ENCODE data around the gene SLC10A2. TPM values are rescaled to one million over a fixed set of nuclear protein-coding genes. Genes with fewer than 3 reads are reported as not detected.
"Not testable (repeated sequence)": the region's sequence is repeated elsewhere in the genome, so short reads cannot be mapped to it uniquely, and the experiment has no call there.

Gene SLC10A2, protein sequence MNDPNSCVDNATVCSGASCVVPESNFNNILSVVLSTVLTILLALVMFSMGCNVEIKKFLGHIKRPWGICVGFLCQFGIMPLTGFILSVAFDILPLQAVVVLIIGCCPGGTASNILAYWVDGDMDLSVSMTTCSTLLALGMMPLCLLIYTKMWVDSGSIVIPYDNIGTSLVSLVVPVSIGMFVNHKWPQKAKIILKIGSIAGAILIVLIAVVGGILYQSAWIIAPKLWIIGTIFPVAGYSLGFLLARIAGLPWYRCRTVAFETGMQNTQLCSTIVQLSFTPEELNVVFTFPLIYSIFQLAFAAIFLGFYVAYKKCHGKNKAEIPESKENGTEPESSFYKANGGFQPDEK
- not detected in 2 replicates for total RNA-seq

DNA sequence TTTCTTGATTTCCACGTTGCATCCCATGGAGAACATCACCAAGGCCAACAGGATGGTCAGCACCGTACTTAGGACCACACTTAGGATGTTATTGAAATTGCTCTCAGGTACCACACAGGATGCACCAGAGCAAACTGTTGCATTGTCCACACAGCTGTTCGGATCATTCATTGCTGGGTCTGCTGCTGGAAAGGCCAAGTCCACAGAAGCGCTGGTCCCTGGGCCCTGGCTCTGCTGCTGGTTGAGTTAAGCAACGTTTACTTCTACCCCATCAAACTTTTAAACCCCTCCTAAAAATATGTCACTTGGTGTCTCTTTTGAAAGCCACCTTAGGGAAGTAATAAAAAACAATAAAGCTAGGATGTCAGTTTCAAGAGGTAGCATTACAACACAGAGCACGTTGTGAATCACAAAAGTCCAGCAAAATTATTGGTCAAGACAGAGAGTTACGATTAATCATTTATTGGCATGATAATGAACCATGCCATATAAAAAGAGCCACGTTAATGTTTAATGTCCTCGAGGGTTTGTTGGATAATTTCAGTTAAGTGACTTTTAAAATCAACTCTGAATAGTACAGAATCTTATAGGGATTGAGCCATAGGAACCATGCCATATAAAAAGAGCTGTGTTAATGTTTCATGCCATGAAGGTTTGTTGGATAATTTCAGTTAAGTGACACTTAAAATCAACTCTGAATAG, at the start of gene SLC10A2:
Gene SLC10A2 (minus strand): TSS at position 339 of the 702 bp plus-strand sequence. CDS start 168 bp downstream, at position 171.
- DNase-seq (ENCODE audit: low read depth in 2 of 2), result no peak

DNA sequence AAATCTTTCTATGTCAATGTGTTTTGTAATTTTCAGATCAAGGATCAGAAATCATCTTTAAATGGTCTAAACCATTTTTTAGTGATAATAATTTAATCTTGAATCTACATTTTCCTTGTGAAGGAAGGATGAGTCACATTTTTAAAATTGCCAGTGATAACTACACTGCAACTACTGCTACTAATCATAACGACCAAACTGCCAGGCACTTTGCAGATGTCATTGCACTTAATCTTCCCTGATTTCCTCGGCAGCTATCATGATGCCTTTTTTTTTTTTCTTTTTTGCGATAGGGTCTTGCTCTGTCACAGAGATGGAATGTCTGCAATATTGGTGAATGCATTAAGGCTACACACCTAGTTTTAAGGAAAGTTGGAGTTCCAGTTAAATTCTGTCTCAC, 41.4 kb upstream of the SLC10A2 start:
- no peak for DNase-seq (ENCODE audit: low read depth in 2 of 2)

DNA sequence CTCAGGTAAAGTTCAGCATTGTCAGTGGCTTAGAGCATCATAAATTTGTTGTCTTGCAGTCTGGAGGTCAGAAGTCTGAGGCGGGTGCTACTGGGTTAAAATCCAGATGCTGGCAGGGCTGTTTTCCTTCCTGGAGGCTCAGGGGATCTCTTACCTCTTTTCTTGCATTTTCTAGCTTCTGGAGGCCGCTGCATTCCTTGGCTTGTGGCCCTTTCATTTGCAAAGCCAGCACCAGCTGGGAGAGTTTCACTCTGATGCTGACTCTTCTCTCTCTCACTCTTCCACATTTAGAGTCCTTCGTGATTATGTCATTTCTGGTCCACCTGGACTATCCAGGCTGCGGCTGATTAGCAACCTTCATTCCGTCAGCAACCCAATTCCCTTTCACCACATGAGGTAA, 38.1 kb upstream of the SLC10A2 start:
- DNase-seq (ENCODE audit: low read depth in 2 of 2), result no peak

DNA sequence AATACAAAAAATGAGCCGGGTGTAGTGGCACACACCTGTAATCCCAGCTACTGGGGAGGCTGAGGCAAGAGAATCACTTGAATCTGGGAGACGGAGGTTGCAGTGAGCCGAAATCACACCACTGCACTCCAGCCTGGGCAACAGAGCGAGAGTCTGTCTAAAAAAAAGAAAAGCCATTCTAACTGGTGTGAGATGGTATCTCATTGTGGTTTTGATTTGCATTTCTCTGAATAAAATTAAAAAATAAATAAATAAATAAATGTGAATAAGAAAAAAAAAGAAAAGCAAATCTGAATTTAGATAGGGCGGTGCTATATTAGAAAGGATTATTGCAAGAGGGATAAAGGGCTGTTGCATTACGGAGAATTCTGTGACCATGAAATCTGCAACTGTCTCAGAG, 37.2 kb upstream of the SLC10A2 start:
- not testable (repeated sequence) for DNase-seq (ENCODE audit: low read depth in 2 of 2)

DNA sequence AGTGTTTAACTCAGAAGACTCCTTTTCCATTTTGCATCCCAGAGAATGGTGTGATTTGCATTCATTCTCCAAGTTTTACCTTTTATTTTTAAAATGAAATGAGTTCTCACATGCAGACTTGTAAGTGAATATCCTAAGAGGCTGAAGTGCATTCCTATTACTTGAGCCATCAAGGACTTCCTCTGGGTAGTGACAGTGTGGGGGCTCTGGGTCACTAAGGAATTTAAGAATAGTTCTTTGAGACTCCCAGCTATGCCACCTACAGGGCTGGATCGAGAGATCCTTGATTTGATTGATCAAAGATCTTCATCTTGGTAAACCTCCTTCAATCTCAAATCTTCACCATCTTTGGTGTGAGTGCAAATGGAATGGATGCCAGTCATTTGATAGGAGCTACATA, 36.3 kb upstream of the SLC10A2 start:
- DNase-seq (ENCODE audit: low read depth in 2 of 2), result no peak

DNA sequence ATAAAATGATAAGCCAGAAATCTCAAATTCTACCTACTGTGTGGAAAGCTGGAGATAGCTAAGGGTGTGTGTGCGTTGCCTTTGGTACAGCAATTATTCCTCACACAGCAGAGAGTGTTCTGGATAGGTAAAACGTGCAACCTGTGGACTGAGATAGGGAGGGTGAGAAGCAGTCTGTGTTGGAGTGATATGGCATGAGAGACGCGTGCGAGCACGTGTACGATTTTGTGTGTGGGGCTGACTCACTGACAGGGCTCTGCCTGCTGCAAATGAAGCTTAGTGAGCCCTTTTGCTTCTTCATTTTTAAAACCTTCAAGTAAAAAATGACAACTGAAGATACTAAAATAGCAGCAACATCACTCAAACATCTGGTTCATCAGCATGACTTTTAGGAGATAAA, 35.7 kb upstream of the SLC10A2 start:
- no peak for DNase-seq (ENCODE audit: low read depth in 2 of 2)

DNA sequence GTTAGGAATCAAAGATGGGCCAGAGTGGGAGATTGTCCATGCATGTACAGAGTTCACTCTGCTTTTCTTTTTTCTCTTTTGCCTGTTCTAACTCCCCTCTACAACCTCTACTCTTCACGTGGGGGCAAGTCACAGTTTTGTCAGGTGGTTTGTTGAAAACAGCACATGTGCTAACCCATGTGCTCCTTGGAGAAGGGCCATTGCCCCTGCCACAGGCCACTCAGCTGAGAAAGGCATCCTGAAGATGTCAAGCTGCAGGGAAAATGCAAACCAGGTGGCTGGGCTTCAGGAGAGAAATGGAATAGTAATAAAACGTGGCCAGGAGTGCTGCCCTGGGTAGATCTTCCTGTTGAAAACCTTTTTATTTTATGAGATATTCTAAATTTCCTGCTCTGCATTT, 35.3 kb upstream of the SLC10A2 start:
- DNase-seq (ENCODE audit: low read depth in 2 of 2), result no peak

DNA sequence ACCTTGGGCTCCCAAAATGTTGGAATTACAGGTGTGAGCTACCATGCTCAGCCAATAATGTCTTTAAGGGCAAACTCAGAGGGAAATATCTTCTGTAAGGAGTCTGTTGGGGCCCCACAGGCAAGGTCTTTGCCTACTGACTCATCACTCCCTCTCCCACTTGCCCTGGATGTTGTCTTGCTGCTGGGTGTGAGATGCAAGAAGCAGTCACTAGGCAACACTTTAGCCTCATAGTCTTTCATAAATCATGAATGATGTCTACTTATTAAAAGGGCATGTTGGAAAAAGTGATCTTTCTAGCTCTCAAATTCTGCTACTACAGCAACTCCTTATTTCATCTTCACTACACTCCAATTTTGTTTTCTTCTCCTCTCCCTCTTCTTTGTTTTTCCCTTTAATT, 34.6 kb upstream of the SLC10A2 start:
- no peak for DNase-seq (ENCODE audit: low read depth in 2 of 2)

DNA sequence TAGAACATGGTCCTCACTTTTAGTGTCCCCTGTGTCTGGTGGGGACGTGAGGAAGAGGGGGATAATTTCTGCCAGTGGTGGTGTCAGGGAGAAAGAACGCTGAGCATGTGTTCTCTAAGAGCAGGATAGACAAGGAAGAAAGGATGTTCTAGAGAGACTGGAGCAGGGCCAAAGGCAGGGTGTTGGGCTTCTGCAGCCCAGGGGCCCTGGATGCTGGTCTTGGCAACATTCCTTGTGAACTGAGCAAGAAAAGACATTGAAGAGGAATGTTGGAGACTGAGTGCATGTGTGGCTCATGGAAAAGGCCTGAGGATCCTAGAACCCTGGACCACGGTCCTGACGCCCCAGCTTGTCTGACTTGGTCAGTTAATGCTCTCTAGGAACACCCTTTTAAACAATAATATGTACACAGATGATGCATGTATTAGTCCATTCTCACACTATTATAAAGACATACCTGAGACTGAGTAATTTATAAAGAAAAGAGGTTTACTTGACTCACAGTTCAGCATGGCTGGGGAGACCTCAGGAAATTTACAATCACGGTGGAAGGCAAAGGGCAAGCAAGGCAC, 33.6 kb upstream of the SLC10A2 start:
- DNase-seq (ENCODE audit: low read depth in 2 of 2), result no peak

DNA sequence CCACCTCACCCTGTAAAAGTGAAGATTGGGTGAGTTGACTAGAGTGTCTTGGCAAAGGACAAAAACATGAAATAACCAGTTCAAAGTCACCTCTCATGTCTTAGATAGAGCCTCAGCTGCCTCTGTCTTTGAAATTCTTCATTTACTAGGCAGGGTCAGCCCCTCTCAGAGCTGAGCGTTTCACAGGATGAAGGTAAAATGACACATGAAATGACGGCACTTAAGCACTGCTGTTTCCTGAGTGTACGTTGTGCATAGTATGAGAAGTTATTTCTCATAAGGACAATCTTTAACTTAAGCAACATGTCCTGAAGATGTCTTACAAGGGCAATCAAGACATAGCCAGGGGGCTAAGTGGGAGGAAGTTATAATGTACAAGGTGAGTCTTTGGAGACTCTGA, 32.3 kb upstream of the SLC10A2 start:
- DNase-seq (ENCODE audit: low read depth in 2 of 2), result no peak

DNA sequence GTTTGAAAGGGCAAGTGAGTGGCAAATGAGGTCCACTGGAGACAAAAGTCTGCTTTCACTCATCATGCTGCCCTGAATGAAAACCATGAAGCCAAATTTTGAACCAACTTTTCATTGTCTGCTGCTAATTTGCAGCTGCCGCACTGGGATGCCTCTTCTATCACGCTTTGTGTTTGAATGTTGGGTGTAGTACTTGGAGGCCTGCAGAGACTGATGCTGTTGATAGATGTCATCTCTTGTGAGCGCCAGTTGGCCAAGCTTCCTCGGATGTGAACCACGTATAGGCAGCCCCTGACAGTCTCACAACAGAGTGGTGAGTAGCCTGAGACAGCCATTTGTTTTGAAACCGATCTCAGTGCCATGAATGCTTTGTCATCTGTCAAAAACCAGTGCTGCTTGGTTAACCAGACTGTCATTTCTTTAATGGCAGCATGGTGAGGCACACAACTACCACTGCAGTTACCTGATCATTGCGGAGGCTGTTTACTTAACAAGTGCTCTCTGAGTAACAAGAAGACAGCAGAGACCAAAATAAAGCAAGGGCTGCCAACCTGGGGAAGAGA, 31.2 kb upstream of the SLC10A2 start:
- no peak for DNase-seq (ENCODE audit: low read depth in 2 of 2)

DNA sequence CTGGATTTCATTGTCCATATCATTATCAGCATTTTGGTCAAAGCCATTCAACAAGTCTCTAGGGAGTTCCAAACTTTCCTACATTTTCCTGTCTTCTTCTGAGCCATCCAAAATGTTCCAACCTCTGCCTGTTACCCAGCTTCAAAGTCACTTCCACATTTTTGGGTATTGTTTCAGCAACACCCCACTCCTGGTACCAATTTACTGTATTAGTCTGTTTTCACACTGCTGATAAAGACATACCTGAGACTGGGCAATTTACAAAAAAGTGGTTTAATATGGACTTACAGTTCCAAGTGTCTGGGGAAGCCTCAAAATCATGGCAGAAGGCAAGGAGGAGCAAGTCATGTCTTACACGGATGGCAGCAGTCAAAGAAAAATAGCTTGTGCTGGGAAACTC, 27.4 kb upstream of the SLC10A2 start:
- DNase-seq (ENCODE audit: low read depth in 2 of 2), result not testable (repeated sequence)

DNA sequence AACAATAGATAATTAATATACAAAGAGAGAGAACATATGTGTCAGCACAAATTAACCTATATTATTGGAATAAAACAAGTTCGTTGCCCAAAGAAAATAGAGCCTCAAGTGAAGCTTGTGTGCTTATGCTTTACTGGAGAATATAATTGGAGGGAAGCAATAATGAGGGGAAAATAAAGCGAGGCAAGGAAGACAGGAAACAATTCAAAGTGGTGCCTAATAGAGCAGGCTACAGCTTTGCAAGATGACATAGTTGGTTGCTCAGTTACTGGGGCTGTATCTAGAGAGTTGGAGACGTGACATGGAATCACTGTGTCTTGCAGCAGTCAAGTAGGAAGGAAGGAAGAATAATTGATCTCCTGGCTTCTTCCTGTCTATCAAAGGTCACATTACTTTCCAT, 21.1 kb upstream of the SLC10A2 start:
- DNase-seq (ENCODE audit: low read depth in 2 of 2), result no peak

DNA sequence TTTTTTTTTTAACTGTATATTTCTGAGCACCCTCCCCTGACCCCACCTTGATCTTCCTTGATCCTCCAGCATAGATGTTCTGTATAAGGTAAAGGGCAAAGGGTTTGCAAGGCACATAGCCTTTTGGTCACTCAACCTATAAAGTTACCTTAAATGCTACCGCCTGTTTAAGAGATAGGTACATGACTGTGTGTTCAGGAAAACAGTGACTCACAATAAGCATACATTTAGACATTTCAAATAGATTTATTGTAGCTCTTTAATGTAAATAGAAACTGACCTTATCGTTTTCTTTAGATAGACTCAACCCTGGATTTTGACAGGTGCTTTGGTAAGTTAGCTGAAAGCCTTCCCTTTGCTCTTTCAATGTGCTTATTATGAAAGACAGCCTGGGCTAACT, 15.2 kb upstream of the SLC10A2 start:
- no peak for DNase-seq (ENCODE audit: low read depth in 2 of 2)

DNA sequence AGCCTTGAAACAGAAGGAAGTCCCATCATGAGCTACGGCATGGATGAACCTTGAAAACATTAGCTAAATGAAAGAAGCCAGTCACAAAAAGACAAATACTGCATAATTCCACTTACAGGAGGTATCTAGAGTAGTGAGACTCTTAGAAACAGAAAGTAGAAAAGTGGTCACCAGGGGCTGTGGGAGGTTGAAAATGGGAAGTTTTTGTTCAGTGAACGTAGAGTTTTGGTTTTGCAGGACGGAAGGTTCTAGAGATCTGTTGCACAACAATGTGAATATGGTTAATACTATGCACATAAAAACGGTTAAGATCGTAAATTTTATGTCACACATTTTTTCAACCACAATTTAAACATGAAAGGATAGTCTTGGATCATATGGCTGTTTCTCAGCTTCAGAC, 11.9 kb upstream of the SLC10A2 start:
- no peak for DNase-seq (ENCODE audit: low read depth in 2 of 2)

DNA sequence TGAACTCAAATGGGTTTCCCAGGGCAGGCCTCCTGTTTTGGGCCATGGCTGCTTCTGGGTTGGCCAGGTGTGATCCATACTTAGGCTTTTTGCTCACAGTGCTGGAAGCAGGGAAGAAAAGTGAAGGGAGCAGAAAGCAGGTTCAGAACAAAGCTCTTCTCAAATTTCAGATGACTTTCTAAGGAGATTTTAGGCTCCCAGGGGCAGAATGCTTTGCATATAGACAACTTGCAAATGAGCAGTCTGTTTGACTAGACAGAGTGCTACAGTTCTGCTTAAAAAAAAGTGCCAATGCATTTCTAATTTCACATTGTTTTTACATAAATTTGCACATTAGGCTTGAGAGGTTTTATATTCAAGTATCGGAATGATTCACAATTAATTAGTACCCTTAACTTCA, 2.6 kb upstream of the SLC10A2 start:
- no peak for DNase-seq (ENCODE audit: low read depth in 2 of 2)

DNA sequence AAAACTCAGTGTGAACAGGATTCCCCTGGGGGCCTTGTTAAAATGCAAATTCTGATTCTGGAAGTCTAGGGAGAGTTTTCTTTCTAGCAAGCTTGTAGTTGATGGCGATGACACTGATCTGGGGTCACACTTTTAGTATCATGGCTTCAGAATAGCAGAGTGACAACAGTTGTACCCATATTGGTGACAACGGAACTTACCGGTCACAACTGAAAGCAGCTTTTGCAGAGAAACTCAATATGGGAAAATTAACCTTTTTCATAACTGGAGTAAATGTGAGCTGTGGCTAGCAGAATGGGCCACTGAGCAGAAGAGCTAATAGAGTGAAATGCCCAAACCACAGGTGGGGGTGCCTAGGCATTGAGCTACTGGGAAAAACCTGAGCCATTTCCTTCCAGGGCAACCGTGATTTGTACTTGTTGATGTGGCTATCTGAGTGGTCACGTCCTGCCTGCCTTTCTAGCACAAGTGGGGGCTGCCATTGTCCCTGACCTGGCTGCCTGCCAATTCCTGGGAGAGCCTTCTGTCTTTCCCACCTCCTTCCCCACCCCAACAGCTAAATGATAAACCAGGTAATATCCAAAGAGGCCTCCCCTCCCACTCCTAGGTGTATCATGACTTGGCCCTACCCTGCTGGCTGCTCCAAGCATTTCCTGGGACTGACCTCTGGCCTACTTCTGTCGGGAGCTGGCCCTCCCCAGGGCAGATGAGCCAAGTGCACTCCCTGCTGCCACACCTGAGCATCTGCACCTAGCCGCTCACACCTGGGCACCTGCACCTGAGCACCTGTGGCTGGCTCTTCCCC, 1.7 kb upstream of the SLC10A2 start:
- DNase-seq (ENCODE audit: low read depth in 2 of 2), result no peak

DNA sequence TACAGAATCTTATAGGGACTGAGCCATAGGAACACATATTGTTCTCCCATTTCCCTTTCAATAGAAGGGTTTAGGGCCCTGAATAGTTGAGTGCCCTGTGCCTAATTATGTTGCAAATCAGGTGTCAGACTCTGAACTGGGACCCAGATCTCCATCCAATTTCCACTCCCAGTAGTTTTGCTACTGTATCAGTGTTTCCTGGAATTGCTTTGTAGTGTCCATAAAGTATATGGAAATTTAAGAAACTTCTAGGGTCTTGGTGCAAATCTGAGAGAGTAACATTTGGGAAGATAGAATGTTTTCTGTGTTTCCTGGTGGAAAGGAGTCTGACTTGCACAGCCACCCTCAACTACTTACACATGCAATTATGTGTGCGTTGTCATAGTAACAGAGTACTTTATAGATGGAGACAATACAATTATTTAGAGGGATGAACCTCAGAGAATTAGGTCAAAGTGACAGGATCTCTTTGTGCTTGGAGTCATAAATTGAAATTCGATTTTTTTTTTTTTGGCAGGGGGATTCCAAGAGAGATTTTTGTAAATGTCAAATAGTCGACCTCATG, 646 bp upstream of the SLC10A2 start:
- no peak for DNase-seq (ENCODE audit: low read depth in 2 of 2)

DNA sequence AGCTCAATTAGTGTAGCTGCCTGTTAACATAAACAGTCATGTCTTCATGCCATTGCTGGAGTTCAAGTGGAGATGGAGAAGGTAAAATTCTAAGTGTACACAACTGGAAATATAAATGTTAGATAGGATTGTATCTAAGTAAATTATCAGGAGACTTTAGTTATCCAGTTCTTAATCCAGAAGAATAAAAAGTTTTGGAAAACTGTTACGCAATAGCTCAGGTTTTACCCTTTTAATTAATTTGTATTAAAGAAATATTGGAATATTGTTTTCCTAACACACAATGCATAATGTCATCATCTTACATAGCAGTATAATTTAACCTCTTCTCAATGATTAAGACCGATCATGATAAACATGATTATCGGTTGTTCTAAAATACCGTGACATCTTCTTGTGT, 2.8 kb downstream of the SLC10A2 start:
- DNase-seq (ENCODE audit: low read depth in 2 of 2), result no peak

DNA sequence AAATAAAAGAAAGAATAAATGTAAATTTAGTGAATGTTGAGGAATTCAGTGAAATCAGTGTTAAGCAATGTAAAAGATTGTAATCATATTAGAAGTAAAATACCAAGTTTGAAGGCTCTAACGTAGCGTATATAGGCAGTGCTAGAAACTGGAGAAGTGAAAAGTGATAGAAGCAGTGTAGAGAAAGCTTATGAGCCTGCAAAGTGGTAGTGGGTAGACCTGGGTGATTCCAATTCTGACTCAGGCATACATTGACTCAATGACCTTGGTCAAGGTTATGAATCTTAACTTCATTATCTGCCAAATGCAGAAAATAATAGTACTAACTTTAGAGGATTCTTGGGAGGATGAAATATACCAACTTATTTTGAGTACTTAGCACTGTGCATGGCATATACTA, 4.1 kb downstream of the SLC10A2 start:
- no peak for DNase-seq (ENCODE audit: low read depth in 2 of 2)

DNA sequence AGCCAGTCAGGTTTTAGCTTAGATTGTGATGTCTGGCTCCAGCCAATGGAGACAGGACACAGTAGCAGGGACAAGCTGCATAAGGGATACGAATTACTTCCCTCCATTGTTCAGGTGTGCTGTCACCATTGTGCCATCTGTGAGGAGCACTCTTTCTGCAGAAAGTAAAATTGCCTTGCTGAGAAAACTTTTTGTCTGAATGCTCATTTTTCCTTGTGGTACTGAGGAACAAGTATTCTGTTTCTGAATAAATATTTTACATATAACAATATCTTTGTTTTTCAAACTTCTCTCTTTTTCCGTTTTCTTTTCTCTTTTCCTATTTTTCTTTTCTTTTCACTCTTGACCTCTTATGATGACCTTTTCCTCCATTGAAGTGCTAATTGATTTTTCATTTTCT, 10.2 kb downstream of the SLC10A2 start:
- DNase-seq (ENCODE audit: low read depth in 2 of 2), result no peak
